GM21723 (cell line): ENCODE results near the gene DLX6.

Source experiments
- ATAC-seq: cut with Tn5 transposase; IDR thresholded peaks from one replicate; pipeline ENCODE4 v1.9.1; 2021; ENCODE audit warnings: mild to moderate bottlenecking, moderate library complexity; ENCODE audit not compliant: unreplicated experiment

The DLX6 gene

DNA sequence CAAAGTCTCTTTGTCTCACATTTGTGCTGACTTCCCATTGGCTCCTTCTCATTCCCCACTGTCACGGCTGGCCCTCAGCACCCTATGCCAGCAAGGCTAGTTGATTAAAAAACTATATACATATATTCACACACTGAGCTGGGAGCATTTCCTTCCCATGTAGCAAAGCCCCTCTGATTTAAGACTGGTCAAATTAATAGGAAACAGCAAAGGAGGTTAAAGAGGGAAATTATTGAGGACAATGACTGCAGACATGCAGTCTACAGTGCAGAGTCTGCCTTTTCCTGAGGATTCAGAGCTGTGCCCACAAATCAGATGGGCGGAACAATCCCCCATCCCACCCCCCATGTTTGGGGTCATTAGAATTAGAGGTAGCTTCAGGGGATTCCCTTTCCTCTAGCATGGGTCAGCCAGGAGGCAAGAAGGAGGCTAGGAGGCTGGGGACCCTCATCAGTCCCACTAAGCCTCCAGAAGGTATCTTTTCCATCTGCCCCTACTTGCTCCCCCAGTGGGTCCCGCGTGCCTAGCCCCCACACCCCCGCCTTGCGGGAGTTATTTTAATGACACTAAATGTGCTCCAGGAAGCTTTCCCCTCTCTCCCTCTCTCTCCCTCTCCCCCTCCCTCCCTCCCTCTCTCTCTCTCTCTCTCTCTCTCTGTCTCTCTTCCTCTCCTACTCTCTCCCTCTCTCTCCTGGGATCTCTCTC is 9.8 kb upstream of the DLX6 start:
- ATAC-seq, result no peak

DNA sequence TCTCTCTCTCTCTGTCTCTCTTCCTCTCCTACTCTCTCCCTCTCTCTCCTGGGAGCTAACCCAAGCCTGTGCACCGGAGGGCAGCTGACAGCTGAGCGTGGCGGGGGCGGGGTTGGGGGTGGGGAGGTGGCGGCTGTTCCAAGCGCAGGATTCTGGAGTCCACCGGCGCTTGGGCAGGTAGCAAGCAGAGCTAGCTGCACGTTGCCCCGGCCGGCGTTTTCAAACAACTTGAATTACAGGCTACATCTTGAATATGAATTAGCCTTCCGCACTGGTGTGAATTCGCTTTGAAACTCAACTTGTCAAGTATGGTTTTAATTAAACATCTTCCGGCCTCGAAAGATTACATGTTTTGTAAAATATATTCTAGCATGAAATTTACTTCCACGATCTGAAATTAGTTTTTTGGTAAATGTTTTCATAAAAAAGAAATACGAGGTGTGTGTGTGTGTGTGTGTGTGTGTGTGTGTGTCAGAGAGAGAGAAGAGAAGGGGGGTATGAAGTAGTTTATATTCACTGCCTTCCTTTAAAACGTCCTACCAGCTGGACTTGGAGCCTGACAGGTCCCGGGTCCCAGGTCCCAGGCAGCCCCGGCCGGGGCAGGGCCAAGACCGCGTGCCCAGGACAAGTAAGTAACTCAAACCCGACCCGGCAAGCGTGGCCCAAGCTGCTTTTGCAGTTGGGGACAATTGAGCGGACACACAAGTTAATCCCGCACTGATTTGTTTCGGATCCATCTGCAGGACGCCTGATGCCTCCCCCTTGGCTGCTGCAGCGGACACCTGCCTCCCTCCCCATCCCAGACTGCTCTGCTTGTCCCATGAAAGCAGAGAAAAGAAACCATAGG is 9.0 kb upstream of the DLX6 start:
- no peak for ATAC-seq

DNA sequence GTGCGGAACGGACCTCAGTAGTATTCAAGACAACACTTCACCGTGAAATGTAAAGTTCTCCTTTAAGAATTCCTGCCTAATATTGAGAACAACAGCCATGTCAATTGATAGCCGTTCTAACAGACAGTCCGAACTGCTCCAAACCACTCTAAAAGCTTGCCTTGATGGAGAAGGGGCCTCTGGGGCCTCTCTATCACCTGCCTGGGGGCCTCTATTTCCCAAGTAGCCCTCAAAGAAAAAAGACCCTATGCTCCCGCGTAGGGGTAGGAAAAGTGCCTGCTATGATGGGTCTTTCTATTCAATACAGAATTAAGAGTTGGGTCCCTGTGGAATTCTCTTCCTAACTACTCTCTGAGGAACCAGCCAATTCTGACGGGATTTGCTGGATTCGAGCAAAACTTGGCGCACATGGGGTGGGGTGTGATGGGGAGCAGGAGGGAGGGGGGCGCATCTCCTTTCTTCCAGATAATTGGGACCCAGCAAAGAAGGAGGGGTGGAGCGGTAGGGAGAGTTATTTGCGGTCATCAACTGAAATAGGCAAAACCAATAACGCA is 8.3 kb upstream of the DLX6 start:
- no peak for ATAC-seq

DNA sequence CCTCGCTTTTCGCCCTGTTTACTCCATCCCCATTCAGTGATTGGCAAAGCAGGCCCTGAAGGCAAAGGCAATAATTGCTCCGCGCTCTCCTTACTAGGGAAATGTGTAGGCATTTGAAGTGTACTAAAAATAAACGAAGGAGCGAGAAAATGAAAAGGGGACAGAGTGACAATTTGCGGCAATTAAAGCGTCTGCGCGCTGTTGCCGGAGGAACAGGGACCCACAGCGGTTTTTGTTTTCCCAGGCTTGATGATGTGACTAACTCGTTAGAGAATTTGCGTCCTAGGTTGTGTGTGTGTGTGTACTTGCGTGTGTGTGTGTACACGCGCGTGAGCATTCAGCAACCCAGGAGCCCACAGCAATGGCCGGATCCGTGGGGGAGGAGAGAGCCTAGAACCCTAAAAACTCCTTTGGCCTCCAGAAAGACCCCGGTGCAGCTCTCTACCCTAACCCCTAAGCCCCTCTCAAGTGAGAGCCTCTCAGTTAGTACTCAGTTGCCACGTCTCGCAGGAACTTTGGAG is 7.8 kb upstream of the DLX6 start:
- ATAC-seq, result no peak

DNA sequence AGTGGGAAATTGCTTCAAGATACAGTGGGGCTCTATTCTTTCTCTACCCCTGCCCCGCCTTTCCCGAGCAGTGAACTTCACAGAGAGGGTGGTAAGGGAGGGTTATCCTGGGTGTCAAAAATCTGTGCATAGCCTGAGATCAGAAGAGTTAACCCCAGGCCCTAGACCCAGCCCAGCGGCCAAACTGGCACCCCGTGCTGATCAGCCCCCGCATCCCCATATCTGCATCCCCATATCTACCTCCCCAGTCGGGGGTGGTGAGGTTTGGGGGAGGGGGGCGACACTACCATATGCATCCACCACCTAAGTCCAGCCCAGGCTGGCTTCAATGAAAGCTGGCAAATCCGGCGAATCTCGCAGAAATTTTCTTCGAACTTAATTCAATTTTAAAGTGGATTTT is 7.0 kb upstream of the DLX6 start:
- ATAC-seq, result no peak

DNA sequence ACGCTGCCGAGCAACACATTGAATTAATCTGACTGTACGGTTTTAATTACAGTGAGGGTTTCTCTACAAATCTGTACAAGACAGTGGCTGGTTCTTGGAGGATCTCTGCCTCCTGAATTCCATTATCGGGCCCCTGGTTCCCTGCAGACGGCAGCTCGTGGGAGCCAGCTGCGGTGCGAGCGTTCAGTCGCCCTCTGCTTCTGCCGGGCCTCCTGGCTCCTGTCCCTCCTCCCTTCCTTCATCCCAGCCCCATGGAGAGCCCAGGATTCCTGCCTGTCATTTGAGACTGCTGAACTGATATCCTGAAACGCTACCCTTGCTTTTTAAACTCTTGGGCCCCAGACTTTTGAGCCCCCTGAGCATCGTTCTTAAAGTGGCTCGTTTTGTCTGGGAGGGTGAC is 6.6 kb upstream of the DLX6 start:
- ATAC-seq, result no peak

DNA sequence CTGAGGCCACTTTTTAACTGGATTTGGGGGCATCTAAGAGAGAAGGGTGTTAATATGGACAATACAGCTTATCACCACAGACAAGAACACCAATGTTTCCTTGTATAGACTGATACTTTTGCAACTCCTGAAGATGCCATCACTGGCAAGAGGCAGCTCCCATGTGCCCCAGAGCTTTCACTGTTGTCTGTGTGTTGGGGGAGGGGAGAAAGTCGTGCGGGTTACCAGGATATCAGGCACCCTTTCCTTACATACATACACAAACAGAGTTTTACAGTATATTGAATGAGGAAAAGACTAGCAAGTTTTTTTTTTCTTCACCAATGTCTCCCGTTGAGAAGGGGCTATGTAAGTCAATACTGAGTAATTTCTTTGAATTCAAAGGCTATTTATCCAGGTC is 4.1 kb upstream of the DLX6 start:
- ATAC-seq, result no peak

DNA sequence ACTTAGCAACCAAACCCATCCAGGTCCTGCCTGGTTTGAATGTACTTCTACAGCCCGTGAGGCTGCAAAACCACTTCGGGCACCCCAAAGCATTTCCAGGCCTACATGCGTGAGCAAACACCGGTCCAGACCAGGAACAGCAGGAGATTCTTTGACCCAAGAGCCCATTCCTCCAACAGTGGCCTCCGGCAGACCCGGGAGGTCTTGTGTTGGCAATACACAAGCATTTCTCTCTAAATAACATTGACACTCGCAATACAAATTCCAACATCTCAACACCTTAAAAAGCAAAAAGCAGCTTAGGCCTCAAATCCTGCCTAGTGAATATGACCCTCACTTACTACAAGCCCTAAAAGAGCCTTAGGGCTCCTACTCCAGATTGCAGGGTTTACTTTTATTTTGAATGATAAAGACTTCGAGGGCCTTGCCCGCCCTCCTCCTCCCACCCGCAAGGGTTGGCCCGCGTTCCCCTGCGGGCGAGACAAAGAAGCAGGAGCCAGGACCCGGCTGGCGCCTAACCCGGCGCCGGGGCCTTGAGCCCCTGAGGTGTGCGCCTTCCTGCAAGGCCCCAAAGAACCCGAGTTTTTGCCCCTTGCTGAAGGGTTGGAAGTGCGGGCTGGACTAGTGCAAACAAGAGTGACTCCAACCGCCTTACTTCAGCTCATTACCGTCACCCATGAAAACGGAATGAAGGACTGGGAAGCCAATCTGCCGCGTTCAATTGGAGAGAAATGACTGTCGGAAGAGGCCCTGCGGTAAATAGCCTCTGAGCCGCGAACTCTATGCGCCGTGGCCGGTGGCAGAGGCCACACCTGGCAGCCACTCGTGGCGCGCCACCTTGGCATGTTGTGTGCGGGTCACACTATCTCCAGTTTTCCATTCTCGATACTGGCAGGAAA is 3.4 kb upstream of the DLX6 start:
- no peak for ATAC-seq

DNA sequence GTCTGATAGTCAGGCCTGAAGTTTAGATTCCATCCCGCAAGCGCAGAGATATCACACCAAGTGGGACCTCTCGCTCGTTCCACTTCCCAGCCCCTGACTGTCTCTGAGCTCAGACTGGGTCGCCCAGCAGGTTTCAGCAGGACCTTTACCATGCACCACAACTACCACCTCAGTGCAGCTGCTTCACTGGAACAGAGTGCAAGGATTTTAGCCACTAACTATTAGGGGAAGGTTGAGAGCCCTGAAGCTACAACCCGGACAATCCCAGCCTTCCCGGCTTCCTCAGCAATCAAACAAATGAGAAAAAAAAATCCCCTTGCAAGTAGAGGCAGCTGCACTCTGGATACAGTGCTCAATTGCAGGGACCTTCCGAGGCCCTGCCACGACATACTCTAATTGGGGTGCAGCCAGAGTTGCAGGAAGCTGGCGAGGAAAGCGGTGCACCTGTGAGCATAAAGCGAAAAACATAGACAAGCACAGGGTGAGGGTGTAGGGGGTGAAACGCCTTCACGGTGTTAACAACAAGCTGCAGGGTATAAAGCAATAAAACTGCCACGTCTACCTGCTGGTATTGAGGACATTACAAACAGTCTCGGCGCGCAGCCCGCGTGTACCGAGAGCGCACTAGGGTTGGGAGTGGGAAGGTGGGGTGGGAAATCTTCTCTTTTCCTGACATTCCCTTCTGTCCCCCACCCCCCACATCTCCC is 2.6 kb upstream of the DLX6 start:
- ATAC-seq, result no peak

DNA sequence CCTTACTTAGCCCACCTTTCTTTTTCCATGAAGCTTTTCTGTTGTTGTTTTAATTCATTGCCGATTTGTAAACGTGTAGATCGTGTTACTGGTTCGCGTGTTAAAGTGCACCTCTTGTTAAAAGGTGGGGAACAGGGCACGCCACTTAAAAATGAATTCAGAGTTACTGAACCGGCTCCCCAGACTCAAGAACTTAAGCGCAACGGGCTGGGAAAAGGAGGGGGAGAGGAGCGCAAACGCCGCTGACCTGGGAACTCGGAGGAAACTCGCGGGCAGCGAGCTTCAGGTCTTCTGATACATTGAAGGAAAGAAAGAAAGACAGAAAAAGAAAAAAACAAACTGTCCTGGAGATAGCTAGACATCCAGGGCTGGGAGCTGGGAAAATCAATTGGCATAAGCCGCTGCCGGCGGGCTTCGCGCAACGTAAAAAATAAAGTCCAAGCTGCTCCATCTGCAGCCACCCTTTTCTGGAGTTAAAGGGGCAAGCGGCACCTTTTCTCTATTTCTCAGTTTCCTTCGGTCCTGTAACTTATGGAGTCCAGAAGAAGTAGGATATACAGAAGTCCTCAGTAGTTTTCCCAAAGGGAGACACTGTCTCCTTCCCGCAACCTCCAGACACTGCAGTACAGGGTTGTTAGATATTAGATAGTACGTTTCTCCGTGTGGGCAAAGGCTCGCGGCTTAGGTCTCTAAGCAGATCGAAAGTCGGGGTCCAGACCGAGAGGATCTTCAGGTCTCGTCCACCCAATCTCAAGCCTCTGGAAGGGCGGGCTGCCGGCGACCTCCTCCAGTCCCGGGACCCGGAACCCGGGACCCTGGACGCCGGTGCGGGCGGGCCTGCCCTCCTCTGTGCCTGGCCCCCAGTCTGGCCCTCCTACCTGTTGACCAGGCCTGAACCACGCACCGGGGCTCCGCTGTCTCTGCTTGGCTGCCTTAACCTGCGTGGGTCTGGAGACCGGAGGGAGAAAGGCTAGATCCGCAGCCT is 1.8 kb upstream of the DLX6 start:
- no peak for ATAC-seq

DNA sequence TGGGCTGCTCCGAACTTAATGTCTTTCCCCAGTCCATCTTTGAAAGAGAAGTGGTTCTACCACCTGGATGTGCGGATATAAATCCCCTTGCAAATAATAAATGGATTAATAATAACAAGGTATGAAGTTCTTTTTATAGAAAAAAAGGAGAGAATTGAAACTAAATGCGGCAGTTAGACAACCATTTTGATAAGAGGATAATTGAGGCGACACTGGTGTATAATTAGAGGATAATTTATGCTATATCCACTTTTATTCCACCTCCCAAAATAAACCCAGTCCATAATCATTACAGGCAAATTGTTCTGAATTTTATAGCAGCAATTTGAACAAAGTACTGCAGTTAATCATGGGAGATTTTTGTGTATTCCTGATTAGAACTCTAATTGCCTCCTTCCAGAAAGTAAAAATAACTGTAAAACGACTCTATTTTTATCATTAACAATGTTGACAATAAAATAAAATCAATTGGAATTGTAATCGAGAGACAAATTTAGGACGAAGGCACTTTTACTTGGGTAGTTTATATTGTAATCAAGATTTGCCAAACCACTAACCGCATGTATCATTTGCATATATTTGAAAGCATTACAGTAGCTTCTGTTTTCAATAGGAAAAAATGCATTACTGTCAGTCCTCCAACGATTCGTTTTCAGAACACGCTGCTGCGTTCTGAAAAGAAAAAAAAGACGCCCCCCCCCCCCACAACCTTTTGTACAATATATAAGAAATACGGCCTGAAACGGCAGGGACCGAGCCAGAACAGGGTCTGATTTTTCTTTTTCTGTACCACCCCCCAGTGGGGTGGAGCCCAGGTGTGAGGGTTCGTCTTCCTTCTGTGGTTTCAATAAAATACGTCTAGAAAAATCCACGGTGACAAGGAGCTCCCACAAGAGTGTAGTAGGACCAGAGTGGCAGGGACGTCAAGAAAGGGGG is 838 bp upstream of the DLX6 start:
- ATAC-seq, result no peak

DNA sequence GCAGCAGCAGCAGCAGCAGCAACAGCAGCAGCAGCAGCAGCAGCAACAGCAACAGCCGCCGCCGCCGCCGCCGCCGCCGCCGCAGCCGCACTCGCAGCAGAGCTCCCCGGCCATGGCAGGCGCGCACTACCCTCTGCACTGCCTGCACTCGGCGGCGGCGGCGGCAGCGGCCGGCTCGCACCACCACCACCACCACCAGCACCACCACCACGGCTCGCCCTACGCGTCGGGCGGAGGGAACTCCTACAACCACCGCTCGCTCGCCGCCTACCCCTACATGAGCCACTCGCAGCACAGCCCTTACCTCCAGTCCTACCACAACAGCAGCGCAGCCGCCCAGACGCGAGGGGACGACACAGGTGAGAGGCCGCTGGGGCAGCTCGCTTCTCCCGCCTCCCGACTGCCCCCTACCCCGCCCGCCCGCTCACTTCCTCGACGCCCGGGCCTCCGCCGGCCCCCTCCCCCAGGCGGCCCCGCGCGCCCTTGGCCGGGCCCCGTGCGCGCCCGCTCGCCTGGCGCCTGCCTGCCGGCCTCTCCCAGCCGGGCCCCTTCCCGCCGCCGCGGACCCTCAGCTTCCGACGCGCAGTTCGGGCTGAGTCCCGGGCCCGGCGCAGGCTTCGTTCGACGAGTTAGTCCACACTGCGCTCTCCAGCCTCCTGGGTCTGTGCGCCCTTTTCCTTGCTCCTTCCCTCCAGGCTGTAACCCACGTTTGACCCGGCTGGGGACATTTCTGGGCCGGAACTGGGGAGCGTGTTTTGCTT is 882 bp downstream of the DLX6 start:
- ATAC-seq, result peak; percentile 81

DNA sequence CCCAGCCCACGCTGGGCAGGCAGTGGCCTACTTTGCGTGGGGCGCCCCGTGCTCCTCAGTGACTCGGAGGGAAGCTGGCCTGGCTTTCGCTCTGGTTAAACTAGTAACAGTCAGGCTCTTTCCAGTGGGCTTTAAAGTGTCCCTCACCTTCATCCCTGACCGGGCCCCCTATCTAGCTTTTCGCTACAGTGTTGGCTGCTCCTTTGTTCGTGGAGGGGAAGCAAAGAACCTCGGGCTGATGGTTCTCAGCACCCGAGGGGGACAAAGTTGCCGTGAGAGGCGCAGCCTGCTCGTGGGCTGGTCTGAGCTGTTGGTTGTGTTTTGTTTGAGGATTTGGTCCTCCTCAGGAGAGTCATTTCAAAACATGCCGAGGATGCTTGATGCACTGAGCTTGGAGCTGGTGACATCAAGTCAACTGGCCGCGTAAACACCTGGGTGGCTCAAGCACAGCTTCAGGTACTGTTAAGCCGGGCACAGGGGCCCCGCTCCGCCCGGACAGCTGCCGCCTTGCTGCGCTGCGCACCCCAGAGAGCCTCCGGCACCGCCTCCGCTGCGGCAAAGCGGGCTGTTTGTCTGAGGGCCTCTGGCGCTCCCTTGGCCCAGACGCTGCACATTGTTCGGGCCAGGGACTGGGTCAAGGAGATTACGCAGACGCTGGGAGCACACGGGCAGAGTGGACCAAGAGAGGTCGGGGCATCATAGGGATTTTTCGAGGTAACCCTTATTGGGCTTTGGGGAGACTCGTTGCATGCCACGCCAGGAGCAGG is 1.6 kb downstream of the DLX6 start:
- ATAC-seq, result no peak

DNA sequence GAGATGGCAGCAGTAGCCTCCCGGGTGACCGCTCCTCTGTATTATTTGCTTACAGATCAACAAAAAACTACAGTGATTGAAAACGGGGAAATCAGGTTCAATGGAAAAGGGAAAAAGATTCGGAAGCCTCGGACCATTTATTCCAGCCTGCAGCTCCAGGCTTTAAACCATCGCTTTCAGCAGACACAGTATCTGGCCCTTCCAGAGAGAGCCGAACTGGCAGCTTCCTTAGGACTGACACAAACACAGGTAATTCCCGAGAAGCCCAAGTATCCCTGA is 2.2 kb downstream of the DLX6 start:
- ATAC-seq, result no peak

DNA sequence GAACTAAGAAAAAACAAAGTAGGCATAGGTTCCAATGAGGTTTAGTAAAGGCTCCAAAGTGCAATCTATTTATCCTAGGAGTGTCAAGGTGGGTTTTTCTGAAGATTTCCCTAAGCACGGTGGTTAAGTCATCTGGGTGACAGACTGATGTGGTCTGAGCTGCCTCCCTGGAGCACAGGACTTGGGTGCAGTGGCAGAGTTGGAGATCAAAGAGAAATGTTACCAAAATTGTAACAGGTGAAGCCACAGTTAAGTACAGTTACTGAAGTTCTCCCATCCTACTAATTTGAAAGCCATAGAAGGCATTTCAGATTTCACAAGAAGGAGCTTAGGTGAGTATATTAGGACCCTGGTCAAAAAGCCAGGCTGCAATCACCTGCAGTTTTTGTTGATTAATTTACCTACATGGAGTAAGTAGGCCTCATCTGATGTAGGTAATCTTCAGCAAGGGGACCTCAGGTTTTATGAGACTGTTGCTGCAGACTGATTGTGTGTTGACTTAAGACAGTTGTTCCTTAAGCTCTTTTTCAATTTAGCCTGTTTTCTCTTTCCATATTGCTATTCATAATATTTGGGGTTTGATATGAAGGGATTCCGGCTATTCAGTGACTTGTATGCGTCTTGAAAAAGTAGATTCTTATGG is 3.0 kb downstream of the DLX6 start:
- ATAC-seq, result no peak
